SK-N-SH (cell line): ENCODE measurements around the gene MIER1.

Experiments used
- CTCF ChIP-seq: fragments of 200-600 bp; sonication (generic); IDR thresholded peaks from 2 replicates; pipeline ENCODE4 v1.6.1; 2017; ENCODE audit warnings: antibody characterized with exemption, mild to moderate bottlenecking, moderate library complexity
- EP300 ChIP-seq, 2 experiments: IDR thresholded peaks; 2 replicates each; pipeline versions ENCODE4 v1.4.0 to v1.6.1; 2012; ENCODE audit warnings: borderline replicate concordance in 1 of 2, low read depth in 1 of 2, low read length in 1 of 2
- FOXJ3 ChIP-seq: sonication (generic); formaldehyde crosslinking; IDR thresholded peaks from 2 replicates; pipeline ENCODE4 v1.5.1; 2020; ENCODE audit warnings: mild to moderate bottlenecking, missing genetic modification reagents
- GABPA ChIP-seq: IDR thresholded peaks from 2 replicates; pipeline ENCODE4 v1.4.0; 2012; ENCODE audit warnings: low read depth, mild to moderate bottlenecking
- RAD21 ChIP-seq: IDR thresholded peaks from 2 replicates; pipeline ENCODE4 v1.6.1; 2012; ENCODE audit warnings: mild to moderate bottlenecking, low read length

GRCh38 chr1:66968574-66968973, 43.8 kb downstream of the MIER1 start:
- TF ChIP-seq CTCF (no peak), GABPA (no peak), EP300 (IDR thresholded peaks at IDR 0.05; ENCODE audit: borderline replicate concordance in 1 of 2, low read depth in 1 of 2, low read length in 1 of 2) (no peak), FOXJ3 (CRISPR knock-in tag) (no peak), RAD21 (no peak)
